Activated T-cell treated with anti-CD3 and anti-CD28 coated beads, Interleukin-2, amount 50 U/mL, for 72 hours (primary cell): Measurements from ENCODE around the gene HSBP1. TPM values are rescaled to one million over a fixed set of nuclear protein-coding genes. Genes with fewer than 3 reads are reported as not detected.

Source experiments
- ATAC-seq, 2 donors: fragments of 150-1000 bp; cut with Tn5 transposase; replicated peaks in 1 of 2; 2 replicates each; pipeline ENCODE4 v1.10.0; 2021; ENCODE audit warnings: moderate library complexity in 2 of 2, mild to moderate bottlenecking in 1 of 2
- DNase-seq, 2 donors: peaks; one replicate each; pipeline ENCODE4 v3.0.0; 2021 to 2022; ENCODE audit warnings: mixed read lengths in 1 of 2
- H3K27ac Mint-ChIP-seq: one replicate; pipeline ENCODE4 v1.8.0; 2022; ENCODE audit warnings: mild to moderate bottlenecking, moderate library complexity, mixed read lengths
- H3K27me3 Mint-ChIP-seq: one replicate; pipeline ENCODE4 v1.8.0; 2022; ENCODE audit warnings: low read depth, mixed read lengths
- H3K36me3 Mint-ChIP-seq, 2 donors: one replicate each; pipeline ENCODE4 v1.8.0; 2022; ENCODE audit warnings: mixed read lengths in 2 of 2, mild to moderate bottlenecking in 1 of 2; ENCODE audit not compliant: insufficient read depth in 2 of 2
- H3K4me1 Mint-ChIP-seq: one replicate; pipeline ENCODE4 v1.8.0; 2022; ENCODE audit warnings: low read depth, mixed read lengths
- H3K4me3 Mint-ChIP-seq, 2 donors: one replicate each; pipeline ENCODE4 v1.8.0; 2022; ENCODE audit warnings: mild to moderate bottlenecking in 2 of 2, mixed read lengths in 2 of 2, moderate library complexity in 2 of 2
- H3K9me3 Mint-ChIP-seq, 2 donors: one replicate each; pipeline ENCODE4 v1.8.0; 2022; ENCODE audit warnings: mixed read lengths in 2 of 2
- total RNA-seq, 2 donors: library from RNA; stranded (reverse); gene quantifications; one replicate each; pipeline ENCODE4 v1.2.3, GENCODE V29; 2022

HSBP1 gene
- total RNA-seq, 2 donors from 2014 or later, result 35.7 to 41.3 TPM

- Mint-ChIP-seq H3K4me3 (peak overlapping the region; percentile 98), H3K4me1 (peaks cover 47% of the 10 kb centered on the region), H3K27ac (peak overlapping the region; percentile 93), H3K27me3 (no peaks in the 10 kb centered on the region), H3K36me3 (peaks cover 1 to 3% of the 10 kb centered on the region in 2 donors), H3K9me3 (peaks cover 2% of the 10 kb centered on the region in 2 donors)
- ATAC-seq, result no peak
- DNase-seq, result no peak
These were observed 816 bp downstream of the HSBP1 start for GRCh38 chr16:83808573-83809014.

- DNase-seq (no peak), ATAC-seq (no peak)
- H3K4me1 Mint-ChIP-seq, result peaks cover 47% of the 10 kb centered on the region
- H3K36me3 Mint-ChIP-seq, result peaks cover 1 to 3% of the 10 kb centered on the region in 2 donors
- peaks cover 2% of the 10 kb centered on the region in 2 donors for H3K9me3 Mint-ChIP-seq
- peak overlapping the region; percentile 98 for H3K4me3 Mint-ChIP-seq
- no peaks in the 10 kb centered on the region for H3K27me3 Mint-ChIP-seq
- H3K27ac Mint-ChIP-seq, result no peak overlapping the region
These were observed 1.3 kb downstream of the HSBP1 start for GRCh38 chr16:83809092-83809491.

DNA sequence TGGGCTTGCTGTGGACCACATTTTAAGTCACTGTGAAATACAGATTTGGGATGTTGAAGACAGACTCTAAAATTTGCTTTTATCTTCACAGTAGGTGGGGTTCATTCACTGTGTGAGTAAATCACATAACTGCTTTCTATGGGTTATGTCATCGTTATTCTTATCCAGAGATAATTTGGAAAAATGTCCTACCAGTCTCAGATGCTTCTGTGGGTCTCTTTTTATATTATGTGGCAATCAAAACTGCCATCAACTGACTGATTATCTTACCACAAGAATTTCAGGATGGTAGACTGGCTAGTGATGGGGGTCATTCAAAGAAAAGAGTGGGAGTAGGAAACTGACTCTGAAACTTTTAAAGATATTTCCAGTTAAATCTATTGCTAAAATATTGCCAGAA lies 3.1 kb downstream of the HSBP1 start:
- ATAC-seq (no peak), DNase-seq (no peak)
- H3K36me3 Mint-ChIP-seq, result peaks cover 1 to 3% of the 10 kb centered on the region in 2 donors
- peak overlapping the region in 1 of 2 donors; percentile 39 for H3K4me3 Mint-ChIP-seq
- H3K4me1 Mint-ChIP-seq, result peaks cover 47% of the 10 kb centered on the region
- H3K27me3 Mint-ChIP-seq, result no peaks in the 10 kb centered on the region
- H3K27ac Mint-ChIP-seq, result peak overlapping the region; percentile 80
- peaks cover 2% of the 10 kb centered on the region in 2 donors for H3K9me3 Mint-ChIP-seq

- DNase-seq (no peak), ATAC-seq (no peak)
- Mint-ChIP-seq H3K27ac (no peak overlapping the region), H3K4me3 (no peak overlapping the region), H3K4me1 (peaks cover 27% of the 10 kb centered on the region), H3K36me3 (peaks cover 0 to 1% of the 10 kb centered on the region in 2 donors), H3K27me3 (no peaks in the 10 kb centered on the region), H3K9me3 (no peaks in the 10 kb centered on the region)
These were observed 6.3 kb downstream of the HSBP1 start for GRCh38 chr16:83813823-83814658.

GRCh38 chr16:83814659-83814985 lies 6.8 kb downstream of the HSBP1 start:
- Mint-ChIP-seq H3K4me1 (peaks cover 21% of the 10 kb centered on the region), H3K27me3 (no peaks in the 10 kb centered on the region), H3K36me3 (no peaks in the 10 kb centered on the region), H3K4me3 (no peak overlapping the region), H3K27ac (no peak overlapping the region), H3K9me3 (no peaks in the 10 kb centered on the region)
- ATAC-seq, result no peak
- no peak for DNase-seq

GRCh38 chr16:83817022-83817421 lies 9.2 kb downstream of the HSBP1 start:
- Mint-ChIP-seq H3K36me3 (no peaks in the 10 kb centered on the region), H3K9me3 (no peaks in the 10 kb centered on the region), H3K4me3 (no peak overlapping the region), H3K27ac (no peak overlapping the region), H3K27me3 (no peaks in the 10 kb centered on the region), H3K4me1 (no peaks in the 10 kb centered on the region)
- ATAC-seq (no peak), DNase-seq (no peak)

GRCh38 chr16:83818276-83818675 lies 10.5 kb downstream of the HSBP1 start:
- no peaks in the 10 kb centered on the region for H3K4me1 Mint-ChIP-seq
- ATAC-seq (no peak), DNase-seq (no peak)
- H3K9me3 Mint-ChIP-seq, result no peaks in the 10 kb centered on the region
- H3K27me3 Mint-ChIP-seq, result no peaks in the 10 kb centered on the region
- no peak overlapping the region for H3K4me3 Mint-ChIP-seq
- no peak overlapping the region for H3K27ac Mint-ChIP-seq
- H3K36me3 Mint-ChIP-seq, result no peaks in the 10 kb centered on the region

DNA sequence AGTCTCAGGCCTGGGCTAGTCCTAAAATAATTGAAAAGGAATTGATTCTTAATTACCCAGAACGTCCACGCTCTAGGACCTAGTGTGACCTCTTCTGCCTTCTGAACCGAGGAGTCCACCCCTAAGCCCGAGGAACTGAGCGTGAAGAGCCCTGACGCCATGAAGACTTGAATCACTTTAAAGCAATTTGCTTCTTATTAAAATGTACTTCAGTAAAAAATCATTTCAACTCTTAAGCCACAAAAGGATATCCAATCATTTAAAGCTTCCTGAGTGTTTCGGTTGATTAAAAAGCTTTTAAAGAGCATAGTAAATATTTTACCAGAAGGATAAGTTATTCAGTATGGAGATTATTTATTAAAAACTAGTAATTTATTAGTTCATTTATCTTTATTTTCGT lies 11.6 kb downstream of the HSBP1 start:
- Mint-ChIP-seq H3K36me3 (no peaks in the 10 kb centered on the region), H3K27ac (no peak overlapping the region), H3K4me1 (no peaks in the 10 kb centered on the region), H3K27me3 (no peaks in the 10 kb centered on the region), H3K4me3 (no peak overlapping the region), H3K9me3 (no peaks in the 10 kb centered on the region)
- no peak for ATAC-seq
- DNase-seq, result no peak

DNA sequence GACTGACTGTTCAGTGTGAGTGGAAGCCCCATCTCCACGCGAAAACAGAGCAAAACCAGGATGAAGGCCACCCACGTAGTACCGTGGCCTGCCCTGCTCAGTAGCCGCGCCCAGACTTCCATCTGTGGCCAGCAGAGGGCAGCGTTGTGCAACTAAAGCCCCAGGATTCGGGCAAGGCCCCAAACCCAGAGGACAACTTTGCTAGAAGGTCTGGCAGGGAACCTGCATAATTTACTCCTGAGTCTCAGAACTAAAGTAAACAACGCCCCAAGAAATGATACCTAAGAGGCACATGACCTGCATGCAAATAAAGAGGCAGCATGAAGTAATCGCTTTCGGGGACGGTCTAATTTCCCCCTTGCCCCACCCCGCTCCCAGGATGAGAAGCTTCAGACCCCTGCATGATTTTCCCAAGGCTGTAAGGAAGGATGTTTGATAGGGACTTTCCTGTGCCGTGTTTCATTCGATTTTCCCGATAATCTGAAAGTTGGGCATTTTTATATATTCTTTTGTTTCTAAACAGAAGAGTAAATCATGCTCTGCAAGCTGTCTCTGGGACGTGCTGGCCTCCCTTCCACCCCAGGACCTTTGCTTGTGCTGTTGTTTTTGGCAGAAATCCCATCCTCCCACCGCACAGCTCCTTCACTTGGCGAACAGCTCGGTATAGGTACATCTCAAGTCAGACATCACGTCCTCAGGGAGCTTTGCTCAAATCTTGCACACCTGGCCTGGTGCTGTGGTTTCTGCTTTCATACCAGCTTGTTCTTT lies 18.6 kb downstream of the HSBP1 start:
- H3K9me3 Mint-ChIP-seq, result no peaks in the 10 kb centered on the region
- DNase-seq, result peak; percentile 80 to 85
- H3K4me3 Mint-ChIP-seq, result no peak overlapping the region
- H3K4me1 Mint-ChIP-seq, result no peaks in the 10 kb centered on the region
- ATAC-seq, result peak; percentile 92
- H3K27me3 Mint-ChIP-seq, result no peaks in the 10 kb centered on the region
- H3K36me3 Mint-ChIP-seq, result no peaks in the 10 kb centered on the region
- no peak overlapping the region for H3K27ac Mint-ChIP-seq

DNA sequence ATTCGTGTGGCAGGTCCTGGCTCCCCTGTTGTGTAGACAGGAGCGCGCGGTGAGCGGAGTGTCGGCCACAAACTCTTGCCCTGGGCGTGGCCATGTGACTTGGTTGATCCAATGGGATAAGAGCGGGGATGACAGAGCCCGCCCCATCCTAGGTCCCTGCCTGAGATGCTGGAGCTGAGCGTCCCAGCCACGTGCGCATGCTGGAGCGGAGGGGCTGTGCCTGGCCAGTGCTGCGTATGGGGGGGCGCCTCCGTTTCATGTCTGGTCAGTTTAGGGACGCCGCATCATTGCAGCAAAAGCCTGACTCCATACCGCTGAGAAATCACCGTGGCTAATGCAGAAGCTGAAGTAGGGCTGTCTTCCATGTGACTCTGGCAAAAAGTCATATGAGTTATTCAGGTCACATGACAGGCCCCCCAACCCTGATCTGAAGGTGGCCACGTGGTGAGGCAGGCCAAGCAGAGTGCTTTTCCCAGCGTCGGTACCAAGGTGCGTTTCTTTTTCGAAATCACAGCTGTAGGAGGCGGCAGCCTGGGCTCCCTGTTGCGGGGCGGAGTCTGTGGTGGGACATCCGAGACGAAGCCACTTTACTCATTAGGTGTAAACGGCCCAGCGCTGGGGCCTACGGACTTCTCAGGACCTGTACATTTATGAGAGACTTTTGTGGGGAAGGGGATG lies 22.5 kb downstream of the HSBP1 start:
- no peak for ATAC-seq
- H3K4me1 Mint-ChIP-seq, result peaks cover 1% of the 10 kb centered on the region
- no peaks in the 10 kb centered on the region for H3K27me3 Mint-ChIP-seq
- no peaks in the 10 kb centered on the region for H3K9me3 Mint-ChIP-seq
- no peaks in the 10 kb centered on the region for H3K36me3 Mint-ChIP-seq
- no peak overlapping the region for H3K4me3 Mint-ChIP-seq
- H3K27ac Mint-ChIP-seq, result no peak overlapping the region
- no peak for DNase-seq

DNA sequence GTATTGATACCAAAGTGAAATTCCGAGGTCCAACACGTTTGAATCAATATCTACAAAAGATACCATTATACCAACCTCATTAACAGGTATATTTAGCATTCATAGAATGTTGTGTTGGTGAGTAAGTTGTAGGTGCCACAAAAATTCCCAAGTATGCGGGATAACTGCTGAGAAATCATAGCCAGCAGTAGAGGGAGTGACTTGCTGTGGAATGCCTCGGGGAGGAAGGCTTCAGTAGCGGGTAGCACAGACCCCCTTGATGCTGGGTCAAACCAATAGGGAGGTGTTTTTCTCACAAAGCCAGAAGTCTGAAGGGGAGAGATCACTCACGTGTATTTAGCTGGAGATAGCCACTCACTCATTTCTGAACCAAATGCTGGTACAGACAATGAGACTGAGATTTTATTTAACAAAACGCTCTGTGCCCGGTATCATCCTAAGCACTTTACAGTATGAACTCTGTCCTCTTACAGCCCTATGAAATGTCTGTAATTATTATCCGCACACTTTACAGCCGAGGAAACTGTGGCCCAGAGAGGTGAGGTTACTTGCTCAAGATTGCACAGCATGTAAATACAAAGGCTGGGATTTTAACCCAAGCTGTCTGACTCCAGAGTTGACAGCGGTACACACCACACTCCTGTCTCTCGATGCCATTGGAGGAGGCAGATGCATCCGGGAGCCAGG lies 23.1 kb downstream of the HSBP1 start:
- no peak overlapping the region for H3K4me3 Mint-ChIP-seq
- H3K4me1 Mint-ChIP-seq, result peaks cover 8% of the 10 kb centered on the region
- no peaks in the 10 kb centered on the region for H3K27me3 Mint-ChIP-seq
- DNase-seq, result no peak
- ATAC-seq, result no peak
- no peaks in the 10 kb centered on the region for H3K9me3 Mint-ChIP-seq
- H3K27ac Mint-ChIP-seq, result no peak overlapping the region
- H3K36me3 Mint-ChIP-seq, result no peaks in the 10 kb centered on the region

- no peak for ATAC-seq
- DNase-seq, result no peak
- H3K4me1 Mint-ChIP-seq, result peaks cover 13% of the 10 kb centered on the region
- H3K4me3 Mint-ChIP-seq, result no peak overlapping the region
- no peak overlapping the region for H3K27ac Mint-ChIP-seq
- no peaks in the 10 kb centered on the region for H3K9me3 Mint-ChIP-seq
- H3K36me3 Mint-ChIP-seq, result no peaks in the 10 kb centered on the region
- no peaks in the 10 kb centered on the region for H3K27me3 Mint-ChIP-seq
These were observed 23.7 kb downstream of the HSBP1 start for GRCh38 chr16:83831456-83831987.
